Measurements from ENCODE around the gene ZNF263.

Gene ZNF263

GRCh38 chr16:3282730-3283542, at the start of gene ZNF263:
Gene ZNF263 (plus strand): TSS chr16:3283491. CDS start chr16:3283819, 328 bp downstream.
- in situ Hi-C loops (cut with MboI; ENCODE audit: low sequenced_read_pairs), result no loop called here

- in situ Hi-C loops (cut with MboI; ENCODE audit: low sequenced_read_pairs), result no loop called here
Observed at GRCh38 chr16:3234543-3234856, 48.8 kb upstream of the ZNF263 start.

- in situ Hi-C loops (cut with MboI; ENCODE audit: low sequenced_read_pairs), result no loop called here
Observed at GRCh38 chr16:3234857-3235561, 48.3 kb upstream of the ZNF263 start, which contains the start of gene ZNF200. Gene ZNF200 (minus strand): TSS chr16:3235158. CDS start chr16:3233755, 1,403 bp downstream.

- in situ Hi-C loops (cut with MboI; ENCODE audit: low sequenced_read_pairs), result no loop called here
Observed at GRCh38 chr16:3235856-3236669, 47.2 kb upstream of the ZNF263 start.

GRCh38 chr16:3241761-3242160, 41.5 kb upstream of the ZNF263 start:
- in situ Hi-C loops (cut with MboI; ENCODE audit: low sequenced_read_pairs), result no loop called here

GRCh38 chr16:3242709-3243108, 40.6 kb upstream of the ZNF263 start:
- in situ Hi-C loops (cut with MboI; ENCODE audit: low sequenced_read_pairs), result no loop called here

GRCh38 chr16:3243882-3244281, 39.4 kb upstream of the ZNF263 start:
- in situ Hi-C loops (cut with MboI; ENCODE audit: low sequenced_read_pairs), result no loop called here

GRCh38 chr16:3246002-3246401, 37.3 kb upstream of the ZNF263 start:
- in situ Hi-C loops (cut with MboI; ENCODE audit: low sequenced_read_pairs), result no loop called here

- in situ Hi-C loops (cut with MboI; ENCODE audit: low sequenced_read_pairs), result no loop called here
Observed at GRCh38 chr16:3246876-3247275, 36.4 kb upstream of the ZNF263 start.

- in situ Hi-C loops (cut with MboI; ENCODE audit: low sequenced_read_pairs), result no loop called here
Observed at GRCh38 chr16:3248596-3248995, 34.7 kb upstream of the ZNF263 start.

GRCh38 chr16:3249020-3249419, 34.3 kb upstream of the ZNF263 start:
- in situ Hi-C loops (cut with MboI; ENCODE audit: low sequenced_read_pairs), result no loop called here

GRCh38 chr16:3249451-3249850, 33.8 kb upstream of the ZNF263 start:
- in situ Hi-C loops (cut with MboI; ENCODE audit: low sequenced_read_pairs), result no loop called here

GRCh38 chr16:3252967-3253366, 30.3 kb upstream of the ZNF263 start:
- in situ Hi-C loops (cut with MboI; ENCODE audit: low sequenced_read_pairs), result no loop called here

- in situ Hi-C loops (cut with MboI; ENCODE audit: low sequenced_read_pairs), result no loop called here
Observed at GRCh38 chr16:3254309-3254708, 29.0 kb upstream of the ZNF263 start.

GRCh38 chr16:3256146-3256865, 27.0 kb upstream of the ZNF263 start, which contains the start of gene MEFV:
Gene MEFV (minus strand): TSS chr16:3256633. CDS start chr16:3256587, 46 bp downstream.
- in situ Hi-C loops (cut with MboI; ENCODE audit: low sequenced_read_pairs), result no loop called here

GRCh38 chr16:3256866-3257465, 26.3 kb upstream of the ZNF263 start:
- in situ Hi-C loops (cut with MboI; ENCODE audit: low sequenced_read_pairs), result no loop called here

GRCh38 chr16:3259836-3260235, 23.5 kb upstream of the ZNF263 start:
- in situ Hi-C loops (cut with MboI; ENCODE audit: low sequenced_read_pairs), result no loop called here

GRCh38 chr16:3262517-3262916, 20.8 kb upstream of the ZNF263 start:
- in situ Hi-C loops (cut with MboI; ENCODE audit: low sequenced_read_pairs), result no loop called here

GRCh38 chr16:3264137-3265036, 18.9 kb upstream of the ZNF263 start:
- in situ Hi-C loops (cut with MboI; ENCODE audit: low sequenced_read_pairs), result no loop called here
